Bronchial epithelial cell (primary cell): ENCODE results near the gene APC. TPM values are rescaled to one million over a fixed set of nuclear protein-coding genes. Genes with fewer than 3 reads are reported as not detected.

ENCODE experiments used
- DNase-seq: peaks from one replicate; pipeline ENCODE4 v3.0.0-alpha.2; 2010; ENCODE audit warnings: low read depth
- FAIRE-seq: peaks from 2 replicates; lab custom pipeline; 2011; peaks lifted over from hg19 to GRCh38; lab: Jason Lieb, UNC
- H3K27me3 ChIP-seq: 2 replicates; pipeline ENCODE4 v1.5.1; 2011; ENCODE audit warnings: low read length; ENCODE audit not compliant: control insufficient read depth, insufficient read depth
- H3K36me3 ChIP-seq: 2 replicates; pipeline ENCODE4 v1.5.1; 2011; ENCODE audit warnings: low read length; ENCODE audit not compliant: control insufficient read depth, insufficient read depth
- H3K4me3 ChIP-seq: 2 replicates; pipeline ENCODE4 v1.5.1; 2011; ENCODE audit warnings: mild to moderate bottlenecking, low read depth, low read length, control low read depth
- CTCF ChIP-seq: IDR thresholded peaks from 2 replicates; pipeline ENCODE4 v1.5.1; 2011; ENCODE audit warnings: mild to moderate bottlenecking, moderate library complexity, low read length, control low read depth, inconsistent platforms; ENCODE audit not compliant: insufficient read depth, severe bottlenecking
- total RNA-seq: library from RNA; depleted of rRNA; stranded (reverse); fragments of >200 nt; gene quantifications from 2 replicates; pipeline ENCODE4 v1.2.1, GENCODE V29; 2014

APC gene
- total RNA-seq, 1 donor from 2014 or later = 33.7 TPM

GRCh38 chr5:112866739-112867138, 129.1 kb downstream of the APC start:
- Histone ChIP-seq H3K36me3 (peaks cover 22% of the 10 kb centered on the region), H3K4me3 (no peak overlapping the region), H3K27me3 (no peaks in the 10 kb centered on the region)
- no peak for FAIRE-seq
- DNase-seq = no peak
- TF ChIP-seq CTCF = no peak

GRCh38 chr5:112867411-112867810, 129.7 kb downstream of the APC start:
- no peak for TF ChIP-seq CTCF
- H3K36me3 ChIP-seq = peaks cover 22% of the 10 kb centered on the region
- H3K4me3 ChIP-seq = no peak overlapping the region
- DNase-seq (no peak), FAIRE-seq (no peak)
- no peaks in the 10 kb centered on the region for H3K27me3 ChIP-seq

- no peaks in the 10 kb centered on the region for H3K27me3 ChIP-seq
- TF ChIP-seq CTCF = no peak
- H3K4me3 ChIP-seq = no peak overlapping the region
- peaks cover 14% of the 10 kb centered on the region for H3K36me3 ChIP-seq
- no peak for DNase-seq
- FAIRE-seq = no peak
Observed at GRCh38 chr5:112869948-112870347, 132.3 kb downstream of the APC start.

- FAIRE-seq = no peak
- Histone ChIP-seq H3K36me3 (peaks cover 14% of the 10 kb centered on the region), H3K4me3 (no peak overlapping the region), H3K27me3 (no peaks in the 10 kb centered on the region)
- no peak for DNase-seq
- no peak for TF ChIP-seq CTCF
Observed at GRCh38 chr5:112870966-112871365, 133.3 kb downstream of the APC start.

- no peaks in the 10 kb centered on the region for H3K27me3 ChIP-seq
- FAIRE-seq (no peak), DNase-seq (no peak)
- no peak overlapping the region for H3K4me3 ChIP-seq
- H3K36me3 ChIP-seq = peaks cover 1% of the 10 kb centered on the region
- TF ChIP-seq CTCF = no peak
Observed at GRCh38 chr5:112876362-112876761, 138.7 kb downstream of the APC start.

- Histone ChIP-seq H3K4me3 (no peak overlapping the region), H3K36me3 (peaks cover 4% of the 10 kb centered on the region), H3K27me3 (no peaks in the 10 kb centered on the region)
- no peak for FAIRE-seq
- DNase-seq = peak; percentile 27
- no peak for TF ChIP-seq CTCF
Observed at GRCh38 chr5:112878101-112878500, 140.4 kb downstream of the APC start.
